ENCODE measurements around the gene GLS2.

- no peak for TF ChIP-seq EP300 (IDR thresholded peaks at IDR 0.05)
- TF ChIP-seq CTCF (IDR thresholded peaks at IDR 0.05) = no peak
- TF ChIP-seq GATA3 (IDR thresholded peaks at IDR 0.05; ENCODE audit: borderline replicate concordance) = no peak
- TF ChIP-seq NR3C1 (IDR thresholded peaks at IDR 0.05) = no peak
- TF ChIP-seq POLR2A (IDR thresholded peaks at IDR 0.05; ENCODE audit: low read length) = no peak
- TF ChIP-seq MAZ (IDR thresholded peaks at IDR 0.05; ENCODE audit: borderline replicate concordance, low read depth, low read length) = no peak
These were observed 32.1 kb upstream of the GLS2 start for GRCh38 chr12:56520048-56520447.

Data from A549 (cell line).